Smooth muscle cell (in vitro differentiated cells): ENCODE data around the gene TRAF1. TPM values are rescaled to one million over a fixed set of nuclear protein-coding genes. Genes with fewer than 3 reads are reported as not detected.
A peak's percentile ranks its signal among the peaks of the same experiment; 100 is the strongest.

ENCODE experiments used
- DNase-seq: peaks from one replicate; lab custom pipeline; 2025; ENCODE audit not compliant: unreplicated experiment; lab: John Stamatoyannopoulos, UW
- H2AFZ ChIP-seq: fragments of 200-600 bp; sonication (generic); 2 replicates; pipeline ENCODE4 v1.6.0; 2016; ENCODE audit warnings: antibody characterized with exemption, low read depth, mild to moderate bottlenecking
- H3F3A ChIP-seq: fragments of 200-600 bp; sonication (generic); 2 replicates; pipeline ENCODE4 v1.6.0; 2017; ENCODE audit warnings: antibody characterized with exemption, low read depth
- H3K27ac ChIP-seq: fragments of 200-600 bp; sonication (generic); 2 replicates; pipeline ENCODE4 v1.5.1; 2016; ENCODE audit warnings: low read depth, mild to moderate bottlenecking
- H3K27me3 ChIP-seq: fragments of 200-600 bp; sonication (generic); 2 replicates; pipeline ENCODE4 v1.6.1; 2016; ENCODE audit warnings: low read depth, mild to moderate bottlenecking
- H3K36me3 ChIP-seq: fragments of 200-600 bp; sonication (generic); 2 replicates; pipeline ENCODE4 v1.5.1; 2016; ENCODE audit warnings: low read depth
- H3K4me1 ChIP-seq: fragments of 200-600 bp; sonication (generic); 2 replicates; pipeline ENCODE4 v1.5.1; 2016; ENCODE audit warnings: low read depth
- H3K4me2 ChIP-seq: fragments of 200-600 bp; sonication (generic); 2 replicates; pipeline ENCODE4 v1.6.0; 2016; ENCODE audit warnings: mild to moderate bottlenecking
- H3K4me3 ChIP-seq: fragments of 200-600 bp; sonication (generic); 2 replicates; pipeline ENCODE4 v1.5.1; 2016; ENCODE audit warnings: mild to moderate bottlenecking
- H3K79me2 ChIP-seq: fragments of 200-600 bp; sonication (generic); 2 replicates; pipeline ENCODE4 v1.6.0; 2016; ENCODE audit warnings: low read depth, mild to moderate bottlenecking
- H3K9ac ChIP-seq: fragments of 200-600 bp; sonication (generic); 2 replicates; pipeline ENCODE4 v1.6.0; 2016; ENCODE audit warnings: low read depth
- H3K9me3 ChIP-seq: fragments of 200-600 bp; sonication (generic); replicated peaks from 2 replicates; pipeline ENCODE4 v1.5.1; 2016; ENCODE audit warnings: low read depth
- H4K20me1 ChIP-seq: fragments of 200-600 bp; sonication (generic); 2 replicates; pipeline ENCODE4 v1.6.0; 2016; ENCODE audit warnings: low read depth
- WGBS: methylation state at CpG from one replicate; pipeline ENCODE4 v1.1.7; 2016; ENCODE audit warnings: low lambda C conversion rate; 5-methylcytosine and 5-hydroxymethylcytosine counted together
- polyA plus RNA-seq: library from polyadenylated mRNA; unstranded; fragments of >200 nt; fragmentation: Nextera tagmentation; extraction: Ambion mirVana; gene quantifications from 2 replicates; pipeline ENCODE4 v1.2.1, GENCODE V29; 2016
- total RNA-seq: library from RNA; depleted of rRNA; stranded (reverse); fragments of >200 nt; gene quantifications from 2 replicates; pipeline ENCODE4 v1.2.3, GENCODE V29; 2014
- TF ChIP-seq, protein P1 (sequence below): fragments of 200-600 bp; sonication (generic); IDR thresholded peaks from 2 replicates; pipeline ENCODE4 v1.5.1; 2017; ENCODE audit warnings: borderline replicate concordance, mild to moderate bottlenecking, antibody characterized with exemption; ENCODE audit not compliant: insufficient read depth, poor library complexity, severe bottlenecking

Gene TRAF1
- total and polyA plus RNA-seq, 2 experiments from 2014 or later: 2.9 to 5.4 TPM

- no peaks in the 10 kb centered on the region for H3K79me2 ChIP-seq
- peak overlapping the region; percentile 83 for H3K27ac ChIP-seq
- no peaks in the 10 kb centered on the region for H3K36me3 ChIP-seq
- no peaks in the 10 kb centered on the region for H3K9me3 ChIP-seq
- H3K4me3 ChIP-seq: no peak overlapping the region
- H2AFZ ChIP-seq: no peak overlapping the region
- WGBS: 52% methylated on average over 20 of the region's 20 CpGs
- H4K20me1 ChIP-seq: no peaks in the 10 kb centered on the region
- no peaks in the 10 kb centered on the region for H3K27me3 ChIP-seq
- TF ChIP-seq, protein P1, sequence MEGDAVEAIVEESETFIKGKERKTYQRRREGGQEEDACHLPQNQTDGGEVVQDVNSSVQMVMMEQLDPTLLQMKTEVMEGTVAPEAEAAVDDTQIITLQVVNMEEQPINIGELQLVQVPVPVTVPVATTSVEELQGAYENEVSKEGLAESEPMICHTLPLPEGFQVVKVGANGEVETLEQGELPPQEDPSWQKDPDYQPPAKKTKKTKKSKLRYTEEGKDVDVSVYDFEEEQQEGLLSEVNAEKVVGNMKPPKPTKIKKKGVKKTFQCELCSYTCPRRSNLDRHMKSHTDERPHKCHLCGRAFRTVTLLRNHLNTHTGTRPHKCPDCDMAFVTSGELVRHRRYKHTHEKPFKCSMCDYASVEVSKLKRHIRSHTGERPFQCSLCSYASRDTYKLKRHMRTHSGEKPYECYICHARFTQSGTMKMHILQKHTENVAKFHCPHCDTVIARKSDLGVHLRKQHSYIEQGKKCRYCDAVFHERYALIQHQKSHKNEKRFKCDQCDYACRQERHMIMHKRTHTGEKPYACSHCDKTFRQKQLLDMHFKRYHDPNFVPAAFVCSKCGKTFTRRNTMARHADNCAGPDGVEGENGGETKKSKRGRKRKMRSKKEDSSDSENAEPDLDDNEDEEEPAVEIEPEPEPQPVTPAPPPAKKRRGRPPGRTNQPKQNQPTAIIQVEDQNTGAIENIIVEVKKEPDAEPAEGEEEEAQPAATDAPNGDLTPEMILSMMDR: no peak
- H3F3A ChIP-seq: peaks cover 21% of the 10 kb centered on the region
- peaks cover 23% of the 10 kb centered on the region for H3K4me1 ChIP-seq
- DNase-seq: no peak
- H3K9ac ChIP-seq: peak overlapping the region; percentile 40
- H3K4me2 ChIP-seq: peak overlapping the region; percentile 58
These were observed 7.4 kb downstream of the TRAF1 start for GRCh38 chr9:120918931-120919842.

DNA sequence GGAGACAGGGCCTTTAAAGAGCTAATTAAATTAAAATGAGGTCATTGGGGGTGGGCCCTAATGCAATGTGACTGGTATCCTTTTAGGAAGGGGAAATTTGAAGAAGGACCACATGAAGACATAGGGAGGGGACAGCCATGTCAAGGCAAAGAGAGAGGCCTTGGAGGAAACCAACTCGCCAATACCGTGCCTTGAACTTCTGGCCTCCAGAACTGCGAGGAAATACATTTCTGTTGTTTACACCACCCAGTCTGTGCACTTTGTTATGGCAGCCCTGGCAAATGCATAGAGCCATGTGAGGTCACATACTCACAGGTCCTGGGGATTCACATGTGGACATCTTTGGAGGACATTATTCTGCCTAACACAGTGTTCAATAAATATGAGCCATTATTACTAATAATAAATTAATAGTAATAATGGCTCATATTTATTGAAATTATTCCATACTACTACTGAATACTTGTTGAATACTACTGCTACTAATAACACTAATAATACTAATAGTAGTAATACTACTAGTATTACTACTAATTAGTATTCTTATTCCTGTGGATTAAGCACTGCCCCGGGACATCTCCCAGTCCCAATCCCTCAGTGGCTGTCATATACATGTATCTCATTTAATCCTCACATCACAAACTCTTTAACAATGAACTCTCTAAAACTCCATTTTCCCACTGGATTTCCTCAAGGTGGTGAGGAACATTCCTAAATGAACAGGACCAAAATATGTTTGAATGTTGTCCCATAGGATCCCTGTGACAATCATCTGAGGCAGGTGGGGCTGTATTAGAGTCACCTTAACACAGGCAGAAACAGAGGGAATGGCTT is 8.4 kb downstream of the TRAF1 start:
- H3K27me3 ChIP-seq: no peaks in the 10 kb centered on the region
- H3K36me3 ChIP-seq: no peaks in the 10 kb centered on the region
- no peak overlapping the region for H2AFZ ChIP-seq
- H3K4me1 ChIP-seq: peaks cover 23% of the 10 kb centered on the region
- no peaks in the 10 kb centered on the region for H3K9me3 ChIP-seq
- no peak overlapping the region for H3K4me3 ChIP-seq
- H3K27ac ChIP-seq: peak overlapping the region; percentile 83
- WGBS: 98% methylated on average over 4 of the region's 4 CpGs
- DNase-seq: no peak
- H3F3A ChIP-seq: peaks cover 21% of the 10 kb centered on the region
- no peak overlapping the region for H3K9ac ChIP-seq
- TF ChIP-seq, protein P1: no peak
- H3K79me2 ChIP-seq: no peaks in the 10 kb centered on the region
- no peaks in the 10 kb centered on the region for H4K20me1 ChIP-seq
- H3K4me2 ChIP-seq: no peak overlapping the region

DNA sequence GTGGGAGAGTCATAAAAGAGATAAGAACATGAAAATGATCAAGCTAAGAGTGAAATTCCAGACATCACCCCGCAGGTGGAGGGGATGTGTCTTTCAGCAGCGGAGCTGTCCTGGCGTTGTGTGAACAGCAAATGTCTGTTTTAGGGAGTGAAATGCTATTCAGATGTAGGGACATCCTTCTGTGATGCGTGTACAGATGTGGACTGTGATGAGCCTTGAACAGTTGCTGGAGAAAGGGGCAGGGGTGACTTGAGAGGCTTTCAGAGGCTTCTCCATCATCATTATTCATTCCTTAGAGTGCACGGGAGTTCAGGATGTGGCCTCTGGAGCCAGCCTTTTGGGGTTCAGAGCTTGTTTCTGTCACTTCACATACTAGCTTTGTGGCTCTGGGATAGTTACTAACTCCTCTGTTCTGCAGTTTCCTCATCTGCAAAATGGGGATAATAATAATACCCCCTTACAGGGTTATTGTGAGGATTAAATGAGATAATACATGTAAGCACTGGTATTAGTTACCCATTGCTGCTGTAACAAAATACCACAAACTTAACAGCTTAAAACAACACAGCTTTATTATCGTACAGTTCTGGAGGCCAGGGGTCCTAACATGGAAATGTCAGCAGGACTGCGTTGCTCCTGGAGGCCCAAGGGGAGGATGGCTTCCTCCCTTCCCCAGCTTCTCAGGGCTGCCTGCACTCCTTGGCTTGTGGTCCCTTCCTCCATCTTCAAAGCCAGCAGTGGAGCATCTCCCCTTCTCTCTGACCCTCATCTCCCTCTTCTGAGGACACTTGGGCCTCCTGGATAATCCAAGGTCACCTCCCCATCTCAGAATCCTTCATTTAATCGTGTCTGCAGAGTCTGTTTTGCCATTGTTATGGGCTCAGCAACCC is 9.4 kb downstream of the TRAF1 start:
- no peaks in the 10 kb centered on the region for H3K9me3 ChIP-seq

More for the DNA sequence above, 9.4 kb downstream of the TRAF1 start:
- TF ChIP-seq, protein P1: no peak
- H3K27me3 ChIP-seq: no peaks in the 10 kb centered on the region
- no peaks in the 10 kb centered on the region for H3K79me2 ChIP-seq
- H3K9ac ChIP-seq: no peak overlapping the region
- no peaks in the 10 kb centered on the region for H4K20me1 ChIP-seq
- DNase-seq: no peak
- peaks cover 19% of the 10 kb centered on the region for H3K4me1 ChIP-seq
- 90% methylated on average over 8 of the region's 8 CpGs for WGBS
- no peak overlapping the region for H2AFZ ChIP-seq
- H3K4me3 ChIP-seq: no peak overlapping the region
- H3K27ac ChIP-seq: no peak overlapping the region
- no peak overlapping the region for H3K4me2 ChIP-seq
- peaks cover 21% of the 10 kb centered on the region for H3F3A ChIP-seq
- H3K36me3 ChIP-seq: no peaks in the 10 kb centered on the region
